ENCODE data around the gene TSPAN31. TPM values are rescaled to one million over a fixed set of nuclear protein-coding genes. Genes with fewer than 3 reads are reported as not detected.

The TSPAN31 gene
- total and polyA plus RNA-seq, 2 of the 8 experiments (the other 6 are each of a cell fraction or from before 2014, with no cell fraction given): 15.8 to 31.4 TPM

DNA sequence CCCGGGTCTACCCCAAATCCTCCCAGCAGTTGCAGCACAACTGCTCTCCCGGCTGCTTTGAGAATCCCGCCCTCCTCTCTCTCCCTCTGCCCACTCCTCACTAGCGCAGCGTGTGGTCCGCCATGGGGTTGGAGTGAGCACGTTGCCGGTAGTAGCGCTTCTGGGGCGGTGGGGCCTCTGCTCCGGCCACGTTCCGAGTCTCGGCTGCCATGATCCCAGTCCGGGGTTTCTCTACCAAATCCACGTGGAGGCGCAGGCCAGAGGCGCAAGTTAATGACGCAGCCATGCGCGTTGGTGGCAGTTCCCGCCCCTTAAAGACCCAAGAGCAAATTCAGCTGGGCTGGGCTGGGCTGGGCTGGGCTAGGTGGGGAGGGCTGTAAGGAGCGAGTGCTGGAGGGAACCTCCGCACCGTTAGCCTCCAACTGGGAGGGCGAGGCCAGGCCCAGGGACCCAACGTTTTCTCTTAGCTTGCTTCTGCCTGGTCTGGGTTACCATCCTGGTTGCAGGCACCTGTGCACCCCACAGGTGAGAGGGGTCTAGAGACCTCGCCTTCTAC is 27.1 kb downstream of the TSPAN31 start, which contains the start of gene METTL1 (continued):
- no peak for TF ChIP-seq RFX5 (IDR thresholded peaks at IDR 0.05; ENCODE audit: borderline replicate concordance, low read depth, low read length)
- TF ChIP-seq TEAD4 (IDR thresholded peaks at IDR 0.05; ENCODE audit: low read depth, low read length): peak; percentile 27; the same call in 1 of the 2 replicates
- TF ChIP-seq, protein P1, sequence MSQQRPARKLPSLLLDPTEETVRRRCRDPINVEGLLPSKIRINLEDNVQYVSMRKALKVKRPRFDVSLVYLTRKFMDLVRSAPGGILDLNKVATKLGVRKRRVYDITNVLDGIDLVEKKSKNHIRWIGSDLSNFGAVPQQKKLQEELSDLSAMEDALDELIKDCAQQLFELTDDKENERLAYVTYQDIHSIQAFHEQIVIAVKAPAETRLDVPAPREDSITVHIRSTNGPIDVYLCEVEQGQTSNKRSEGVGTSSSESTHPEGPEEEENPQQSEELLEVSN (IDR thresholded peaks at IDR 0.05): peak; percentile 81
- TF ChIP-seq RNF2 (IDR thresholded peaks at IDR 0.05; ENCODE audit: borderline replicate concordance, low read depth, low read length, missing control alignments, poor library complexity, severe bottlenecking): no peak
- TF ChIP-seq SIRT6 (IDR thresholded peaks at IDR 0.05; ENCODE audit: low read length): no peak
- TF ChIP-seq HDAC2 (IDR thresholded peaks at IDR 0.05; ENCODE audit: borderline replicate concordance in 1 of 2, low read depth in 2 of 2, low read length in 2 of 2): peak; percentile 13 to 98; a peak in 2 of 4 replicates
- TF ChIP-seq MAFK (IDR thresholded peaks at IDR 0.05; ENCODE audit: low read depth, low read length): no peak
- TF ChIP-seq, protein P2, sequence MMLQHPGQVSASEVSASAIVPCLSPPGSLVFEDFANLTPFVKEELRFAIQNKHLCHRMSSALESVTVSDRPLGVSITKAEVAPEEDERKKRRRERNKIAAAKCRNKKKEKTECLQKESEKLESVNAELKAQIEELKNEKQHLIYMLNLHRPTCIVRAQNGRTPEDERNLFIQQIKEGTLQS (IDR thresholded peaks at IDR 0.05; ENCODE audit: insufficient read depth, low read depth, low read length): 0 out of 2 replicates have a peak, but pooled peaks have one; percentile 68
- TF ChIP-seq POLR2A (IDR thresholded peaks at IDR 0.05; ENCODE audit: control extremely low read depth in 1 of 2, low read depth in 2 of 2, low read length in 2 of 2): peak in 1 of 2 experiments; percentile 98; a peak in 2 of 3 replicates
- no peak for TF ChIP-seq SIX5 (IDR thresholded peaks at IDR 0.05; ENCODE audit: low read depth, low read length)
- no peak; the same call in 1 of the 2 replicates for TF ChIP-seq EGR1 (IDR thresholded peaks at IDR 0.05; ENCODE audit: borderline replicate concordance, low read depth, low read length)
- TF ChIP-seq SAP30 (IDR thresholded peaks at IDR 0.05; ENCODE audit: insufficient read depth, insufficient replicate concordance, low read length): peak; percentile 93
- TF ChIP-seq, protein P3, sequence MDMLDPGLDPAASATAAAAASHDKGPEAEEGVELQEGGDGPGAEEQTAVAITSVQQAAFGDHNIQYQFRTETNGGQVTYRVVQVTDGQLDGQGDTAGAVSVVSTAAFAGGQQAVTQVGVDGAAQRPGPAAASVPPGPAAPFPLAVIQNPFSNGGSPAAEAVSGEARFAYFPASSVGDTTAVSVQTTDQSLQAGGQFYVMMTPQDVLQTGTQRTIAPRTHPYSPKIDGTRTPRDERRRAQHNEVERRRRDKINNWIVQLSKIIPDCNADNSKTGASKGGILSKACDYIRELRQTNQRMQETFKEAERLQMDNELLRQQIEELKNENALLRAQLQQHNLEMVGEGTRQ (IDR thresholded peaks at IDR 0.05; ENCODE audit: low read length): peak; percentile 30
- TF ChIP-seq YY1 (IDR thresholded peaks at IDR 0.05; ENCODE audit: low read depth, low read length): peak; percentile 92

All from H1 (cell line).